Umbilical cord (tissue), 2 donors: ENCODE results near the gene MAP7. TPM values are rescaled to one million over a fixed set of nuclear protein-coding genes. Genes with fewer than 3 reads are reported as not detected.
"Not testable (repeated sequence)": the region's sequence is repeated elsewhere in the genome, so short reads cannot be mapped to it uniquely, and the experiment has no call there.

Source experiments
- DNase-seq: peaks from one replicate; pipeline ENCODE4 v3.0.0-alpha.2; 2015; ENCODE audit warnings: low spot score
- total RNA-seq: library from RNA; depleted of rRNA; stranded (reverse); fragments of >200 nt; gene quantifications from one replicate; pipeline ENCODE4 v1.2.3, GENCODE V29; 2014; ENCODE audit warnings: low replicate concordance; ENCODE audit not compliant: insufficient read depth

Gene MAP7
- total RNA-seq, 1 donor from 2014 or later: 2.6 TPM

DNA sequence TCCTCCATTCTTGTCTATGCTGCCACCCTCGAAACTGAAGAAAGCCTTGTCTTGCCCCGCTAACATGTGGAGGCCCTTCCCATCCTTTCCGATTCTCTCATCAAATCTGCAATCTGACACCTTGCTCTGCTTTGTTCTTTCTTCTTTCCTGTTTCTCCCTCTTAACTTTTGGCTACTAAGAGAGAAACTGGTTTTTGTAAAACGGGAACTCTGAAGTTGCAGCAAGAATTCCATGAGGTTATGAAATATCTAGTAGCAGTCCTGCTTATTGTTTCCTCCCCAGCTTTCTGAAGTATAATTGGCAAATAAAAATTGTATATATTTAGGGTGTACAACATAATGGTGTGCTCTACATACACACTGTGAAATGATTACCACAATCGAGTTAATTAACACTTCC lies 80.2 kb downstream of the MAP7 start:
- no peak for DNase-seq

DNA sequence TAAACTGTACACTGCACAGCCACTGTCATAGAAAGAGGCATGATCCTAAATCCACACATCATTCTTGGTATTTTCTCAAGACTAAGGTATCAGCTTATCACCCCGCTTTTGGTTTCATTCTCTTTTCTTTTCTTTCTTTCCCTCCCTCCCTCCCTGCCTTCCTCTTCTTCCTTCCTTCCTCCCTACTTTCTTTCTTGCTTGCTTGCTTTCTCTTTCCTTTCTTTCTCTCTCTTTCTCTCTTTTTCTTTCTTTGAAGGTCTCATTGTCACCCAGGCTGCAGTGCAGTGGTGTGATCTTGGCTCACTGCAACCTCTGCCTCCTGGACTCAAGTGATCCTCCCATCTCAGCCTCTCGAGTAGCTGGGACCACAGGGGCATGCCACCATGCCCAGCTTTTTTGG lies 81.1 kb downstream of the MAP7 start:
- DNase-seq: no peak

DNA sequence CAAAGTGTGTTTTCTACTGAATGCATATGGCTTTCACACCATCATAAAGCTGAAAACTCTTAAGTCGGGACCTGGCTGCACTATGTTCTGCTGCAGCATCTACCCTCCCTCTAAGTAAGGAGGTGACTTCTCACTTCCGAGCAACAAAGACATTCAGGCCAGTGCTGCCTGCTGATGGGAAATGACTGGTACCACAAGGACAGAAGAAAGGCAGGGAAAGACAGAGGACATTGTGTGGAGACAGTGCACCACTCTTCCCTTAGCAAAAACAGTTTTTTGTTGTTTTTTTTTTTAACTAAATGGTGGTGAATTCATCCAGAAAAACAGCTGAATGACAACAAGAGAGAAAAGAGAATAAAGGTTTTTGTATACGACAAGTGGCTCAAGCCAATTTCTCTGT lies 81.5 kb downstream of the MAP7 start:
- DNase-seq: no peak

DNA sequence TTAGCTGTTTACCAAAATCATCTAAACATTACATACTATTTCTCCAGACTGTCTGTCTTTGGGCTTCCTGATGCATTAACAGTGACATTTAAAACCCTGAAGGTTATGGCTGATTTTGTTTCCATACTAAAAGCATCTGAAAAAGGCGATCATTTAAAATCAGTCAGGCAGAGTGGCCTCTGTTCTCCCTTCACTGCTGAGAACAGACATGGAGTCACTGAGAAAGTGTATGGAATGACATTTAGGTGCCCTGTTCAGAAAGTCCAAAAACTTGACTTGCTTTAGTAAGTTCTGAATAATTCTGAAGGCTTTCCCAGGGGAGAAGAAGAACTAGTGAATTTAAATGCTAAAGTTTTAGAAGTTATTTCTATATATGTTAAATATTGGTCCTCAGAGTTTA lies 83.0 kb downstream of the MAP7 start:
- DNase-seq: no peak

DNA sequence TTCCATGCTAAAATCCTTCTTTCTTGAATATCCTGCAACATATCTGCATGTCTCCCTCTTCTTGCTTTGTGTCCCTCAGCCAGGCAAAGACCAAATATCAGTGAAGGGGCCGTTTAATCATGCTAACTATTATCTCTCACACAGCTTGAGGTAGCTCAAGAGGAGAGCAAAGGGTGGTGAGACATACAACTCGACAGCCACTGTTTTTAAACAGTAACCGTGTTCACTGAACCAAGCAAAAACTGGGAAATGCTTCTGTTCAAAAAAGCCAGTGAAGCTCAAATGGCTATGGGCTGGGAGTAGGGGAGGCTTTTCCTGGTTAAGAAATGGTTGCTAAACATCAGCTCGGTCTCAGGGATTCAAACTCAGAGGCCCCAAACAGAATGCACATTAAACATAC lies 83.4 kb downstream of the MAP7 start:
- DNase-seq: no peak

DNA sequence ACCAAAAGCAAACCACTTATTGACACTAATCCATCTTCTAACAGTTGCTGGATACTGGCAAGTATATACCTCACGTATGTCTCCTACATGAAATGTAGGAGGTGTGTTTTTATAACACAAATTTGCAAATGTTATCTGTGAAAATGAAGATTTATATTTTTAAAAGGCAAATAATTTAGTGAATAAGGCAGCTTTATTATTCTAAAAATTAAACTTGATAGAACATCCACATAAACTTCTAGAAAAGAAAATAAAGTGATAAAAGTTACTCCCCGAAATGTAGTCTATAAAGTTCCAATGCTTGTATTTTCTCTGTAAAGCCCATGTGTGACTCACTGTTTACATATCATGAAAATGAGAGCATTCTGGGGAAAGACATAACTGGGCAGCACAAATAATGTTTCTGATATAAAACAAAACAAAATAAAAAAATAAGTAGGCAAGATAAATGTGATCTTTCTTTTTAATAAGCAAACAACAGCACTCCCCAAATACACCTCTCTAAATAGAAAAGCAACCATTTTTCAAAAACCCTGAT lies 84.4 kb downstream of the MAP7 start:
- DNase-seq: no peak

DNA sequence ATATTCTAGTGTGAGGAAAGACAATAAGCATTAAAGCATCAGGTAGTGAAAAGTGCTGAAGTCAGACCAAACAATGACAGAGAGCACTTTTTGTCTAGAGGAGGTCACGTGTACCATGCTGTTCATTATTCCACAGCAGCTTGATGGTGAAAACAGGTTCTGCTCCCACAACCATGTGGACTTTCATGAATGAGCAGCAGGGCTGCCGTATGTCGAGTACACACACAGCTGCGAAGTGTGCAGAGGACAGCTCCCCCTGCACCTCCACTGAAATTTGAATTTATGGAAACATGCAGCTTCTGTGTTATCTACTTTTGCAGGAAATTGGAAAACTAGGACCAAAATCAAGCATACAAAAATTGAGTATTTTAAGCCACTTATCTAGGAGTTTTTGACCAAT lies 85.3 kb downstream of the MAP7 start:
- DNase-seq: no peak

DNA sequence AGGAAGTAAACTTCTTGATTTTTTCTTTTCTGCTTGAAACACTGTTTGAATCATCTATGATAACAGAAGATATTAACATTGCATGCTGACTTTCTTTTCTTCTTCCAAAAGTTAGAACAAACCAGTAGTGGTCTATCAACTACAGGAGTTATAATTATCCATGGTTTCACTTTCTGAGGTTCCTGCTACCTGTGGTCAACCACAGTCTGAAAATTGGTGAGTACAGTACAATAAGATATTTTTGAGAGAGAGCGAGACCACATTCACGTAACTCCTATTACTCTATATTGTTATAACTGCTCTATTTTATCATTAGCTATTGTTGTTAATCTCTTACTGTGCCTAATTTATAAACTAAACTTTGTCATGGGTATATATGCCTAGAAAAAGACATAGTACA lies 86.1 kb downstream of the MAP7 start:
- no peak for DNase-seq

DNA sequence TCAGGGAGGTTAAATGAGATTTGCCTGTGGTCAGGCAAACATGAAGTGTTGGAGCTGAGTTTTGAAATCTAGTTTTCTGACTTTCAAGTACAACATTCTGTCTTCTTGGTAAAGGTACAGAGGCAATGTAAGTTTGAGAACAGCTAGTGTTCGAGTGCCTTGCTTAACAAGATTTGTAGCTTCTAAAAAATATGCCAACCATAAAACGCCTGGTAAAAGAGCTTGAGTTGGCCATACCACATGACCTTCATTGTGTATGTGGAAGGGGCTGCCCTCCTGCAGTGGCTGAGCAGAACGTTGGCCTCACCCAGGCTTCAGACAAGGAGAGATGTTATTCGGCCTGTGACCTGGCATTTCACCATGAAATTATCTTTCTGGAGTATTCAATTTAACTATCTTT lies 86.5 kb downstream of the MAP7 start:
- no peak for DNase-seq

DNA sequence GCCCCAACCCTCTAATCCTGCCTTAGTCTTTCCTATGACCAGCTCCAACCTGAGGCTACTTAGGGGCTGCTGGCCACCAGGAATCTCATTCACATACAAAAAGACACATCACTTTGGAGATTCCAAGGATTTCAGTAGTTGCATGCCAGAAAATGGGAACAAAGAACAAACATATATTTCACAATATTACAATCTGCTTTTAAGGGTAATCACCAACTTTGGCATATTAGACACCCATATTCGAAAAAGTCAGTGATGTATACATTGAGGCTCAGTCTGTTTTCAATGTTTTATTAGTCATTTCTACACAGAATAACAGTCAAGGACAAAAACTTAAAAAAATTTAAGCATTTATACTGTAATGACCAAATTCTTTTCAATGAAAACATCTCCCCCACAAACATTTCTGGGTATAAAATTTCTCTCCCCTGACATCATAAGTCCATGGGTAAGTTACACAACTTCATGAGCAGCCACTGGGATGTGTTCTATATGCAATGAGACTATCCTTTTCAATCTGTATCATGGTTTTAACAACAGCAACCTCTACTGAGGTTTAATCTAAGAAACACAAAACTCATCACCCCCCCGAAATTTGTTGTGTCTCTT lies 103.5 kb downstream of the MAP7 start:
- DNase-seq: no peak

DNA sequence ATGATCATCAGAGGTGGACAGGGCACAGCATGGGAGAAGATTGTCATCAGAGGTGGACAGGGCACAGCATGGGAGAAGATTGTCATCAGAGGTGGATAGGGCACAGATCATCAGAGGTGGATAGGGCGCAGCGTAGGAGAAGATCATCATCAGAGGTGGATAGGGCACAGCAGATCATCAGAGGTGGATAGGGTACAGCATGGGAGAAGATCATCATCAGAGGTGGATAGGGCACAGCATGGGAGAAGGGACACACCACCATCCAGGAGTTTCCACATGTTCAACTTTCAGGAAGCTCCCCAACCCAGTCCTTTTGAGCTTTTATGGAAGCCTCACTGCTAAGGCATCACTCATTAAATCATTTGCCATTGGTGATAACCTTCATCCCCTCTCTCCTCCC lies 104.1 kb downstream of the MAP7 start:
- no peak for DNase-seq

DNA sequence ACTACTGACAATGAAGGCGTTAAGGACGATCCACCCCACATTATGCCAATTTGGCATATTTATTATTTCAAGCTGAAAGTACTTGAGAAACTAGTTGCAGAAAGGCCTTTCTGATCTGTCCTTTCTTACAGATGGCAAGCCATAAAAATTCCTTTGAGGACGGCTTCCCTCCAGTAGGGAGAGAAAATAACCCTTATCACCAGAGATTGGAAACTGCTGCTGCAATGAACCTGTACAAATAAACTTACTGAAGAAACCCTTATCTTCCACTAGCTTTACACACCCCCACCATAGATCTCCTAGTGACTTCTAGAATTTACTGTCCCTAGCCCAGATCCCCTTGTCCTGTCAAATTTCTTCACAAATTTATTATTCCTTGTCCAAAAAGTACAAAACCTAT lies 105.2 kb downstream of the MAP7 start:
- DNase-seq: no peak

DNA sequence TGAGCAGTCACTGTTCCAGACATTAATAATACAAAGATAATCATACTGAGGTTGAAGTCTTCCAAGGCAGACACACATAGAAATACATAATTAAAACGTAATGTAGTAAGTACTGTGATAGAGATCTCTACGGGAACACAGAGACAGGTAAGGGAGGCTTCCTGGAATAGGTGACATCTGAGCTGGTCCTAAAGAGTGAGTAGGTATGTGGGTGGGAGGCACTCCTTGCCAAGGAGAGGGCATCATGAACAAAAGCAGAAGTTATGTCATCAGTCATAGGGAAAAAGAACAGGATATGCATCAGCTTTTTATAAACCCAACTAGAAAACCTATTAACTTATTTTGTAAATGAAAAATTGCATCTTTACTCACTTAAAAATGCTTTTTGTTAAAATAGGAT lies 110.0 kb downstream of the MAP7 start:
- DNase-seq: no peak

DNA sequence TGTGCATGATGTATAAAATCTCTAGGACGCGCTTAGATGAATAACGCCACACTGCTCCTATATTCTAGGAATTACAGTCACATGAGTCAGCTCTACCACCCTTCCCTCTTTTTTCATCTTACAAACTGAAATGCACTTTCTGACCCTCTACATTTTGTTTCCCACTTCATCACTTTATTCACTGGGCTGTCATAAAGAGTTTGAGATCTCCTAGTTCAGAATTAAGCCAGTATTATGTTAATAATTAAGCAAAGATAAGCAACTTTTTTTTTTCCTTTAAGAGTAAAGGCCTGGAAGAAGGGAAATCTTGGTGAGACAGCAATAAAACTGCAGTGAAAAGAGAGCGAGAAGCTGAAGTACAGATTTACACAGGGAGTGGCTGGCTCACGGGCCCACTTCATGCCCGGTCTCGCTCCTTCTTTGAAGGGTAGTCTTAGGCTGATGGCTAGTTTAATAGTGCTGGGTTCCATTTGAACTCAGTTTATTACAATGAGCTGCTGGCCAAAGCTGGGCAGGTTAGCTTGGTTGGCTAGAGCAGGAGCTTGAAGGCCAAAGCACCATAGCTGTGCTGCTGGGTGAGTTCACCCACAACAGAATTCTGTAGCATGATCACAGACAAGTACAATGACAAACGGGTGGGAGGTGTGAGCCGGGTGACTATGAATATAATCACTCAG lies 110.6 kb downstream of the MAP7 start:
- no peak for DNase-seq

DNA sequence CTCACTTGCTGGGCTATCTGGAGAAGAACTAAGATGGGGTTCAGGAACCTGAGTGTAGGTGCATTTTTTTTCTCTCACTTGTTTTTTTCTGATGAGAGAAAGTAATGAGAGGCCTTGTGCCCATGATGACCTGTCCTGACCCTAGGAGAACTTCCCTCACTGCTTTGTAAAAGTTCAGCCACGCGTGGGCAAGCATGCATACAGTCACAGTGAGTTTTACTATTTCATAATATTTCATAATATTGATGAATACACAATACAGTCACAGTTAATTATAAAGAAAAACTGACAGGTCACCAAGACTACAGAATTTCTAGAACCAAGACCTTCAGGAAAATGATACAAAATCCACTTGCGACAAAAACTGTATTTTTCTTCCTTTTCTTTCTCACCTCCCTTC lies 111.8 kb downstream of the MAP7 start:
- no peak for DNase-seq

DNA sequence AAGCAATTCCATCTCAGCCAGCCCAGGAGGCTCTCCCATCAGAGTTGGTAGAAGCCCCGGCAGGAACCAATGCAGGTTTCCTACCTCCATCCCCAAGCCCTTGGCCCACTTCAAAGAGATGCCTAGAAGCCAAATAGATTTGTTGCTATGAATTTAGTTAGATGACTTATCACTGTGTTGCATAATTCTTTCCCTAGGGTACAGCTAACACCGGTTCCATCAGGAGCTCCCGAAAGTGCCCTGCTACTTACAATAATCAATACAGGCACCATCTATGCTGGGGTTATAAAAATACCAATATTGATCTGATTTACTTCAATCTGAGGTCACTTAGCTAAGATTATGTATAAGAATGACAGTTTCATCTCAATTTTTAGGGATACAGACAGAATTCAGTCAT lies 113.0 kb downstream of the MAP7 start:
- DNase-seq: no peak

DNA sequence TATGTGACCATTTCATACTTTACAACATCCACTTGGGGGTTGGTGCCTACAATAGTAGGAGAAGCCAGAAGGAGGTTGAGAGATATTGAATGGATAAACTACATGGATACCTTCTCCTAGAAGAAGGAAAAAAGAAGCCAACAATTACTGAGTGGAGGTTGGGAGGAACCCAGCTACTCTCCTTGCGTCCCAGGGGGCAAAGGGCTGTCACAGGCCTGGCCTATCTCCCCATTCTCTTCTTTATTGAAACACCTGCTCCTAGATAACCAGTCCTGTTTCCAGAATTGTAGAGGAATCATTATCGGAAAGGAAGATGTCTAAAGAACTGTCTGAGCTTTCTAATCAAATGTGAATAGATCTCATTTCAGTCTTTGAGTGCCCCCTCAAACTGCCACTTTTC lies 115.1 kb downstream of the MAP7 start:
- DNase-seq: no peak

DNA sequence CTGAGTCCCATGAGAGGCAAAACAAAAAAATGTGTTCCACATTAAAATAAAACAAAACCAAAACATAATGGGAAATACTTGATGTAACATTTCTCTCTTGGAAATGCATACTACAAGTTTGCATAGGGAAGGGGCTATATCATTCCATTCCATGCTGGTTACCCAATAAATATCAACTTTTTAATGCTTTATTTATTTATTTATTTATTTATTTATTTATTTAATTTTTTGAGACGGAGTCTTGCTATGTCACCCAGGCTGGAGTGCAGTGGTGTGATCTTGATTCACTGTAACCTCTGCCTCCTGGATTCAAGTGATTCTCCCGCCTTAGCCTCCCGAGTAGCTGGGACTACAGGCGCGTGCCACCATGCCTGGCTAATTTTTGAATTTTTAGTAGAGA lies 118.9 kb downstream of the MAP7 start:
- DNase-seq: not testable (repeated sequence)

DNA sequence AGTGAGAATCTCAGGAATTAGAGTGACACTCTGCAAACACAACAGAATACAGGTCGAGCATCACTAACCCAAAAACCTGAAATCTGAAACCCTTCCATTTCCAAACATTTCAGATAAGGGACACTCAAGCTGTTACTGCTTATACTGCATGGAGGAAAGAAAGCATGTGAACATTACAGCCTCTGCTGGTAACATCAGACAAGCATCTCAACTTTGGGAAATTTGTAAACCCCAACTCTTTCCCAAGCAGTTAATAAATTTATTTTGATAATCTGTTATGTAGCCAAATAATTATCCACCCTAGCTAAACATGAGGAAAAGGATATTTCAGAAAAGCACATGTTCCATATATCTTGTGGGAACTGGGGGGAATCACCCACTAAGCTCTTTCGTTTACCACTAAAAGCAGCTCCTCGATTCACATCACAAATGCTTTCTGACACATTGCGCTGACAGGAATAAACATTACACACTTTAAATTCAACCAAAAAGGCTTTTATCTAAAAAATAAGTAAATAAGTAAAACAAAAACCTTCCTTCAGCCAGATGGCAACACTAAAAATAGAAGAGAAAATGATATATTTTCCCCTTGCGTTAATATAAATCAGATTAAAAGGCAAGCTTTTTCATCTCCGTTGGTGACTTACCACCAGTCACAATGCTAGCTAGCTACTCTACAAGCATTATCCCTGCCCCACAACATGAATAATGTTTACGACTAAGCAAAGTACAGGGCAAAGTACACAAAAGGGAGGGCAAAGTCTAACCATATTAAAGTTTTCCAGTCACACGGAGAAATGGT lies 120.8 kb downstream of the MAP7 start:
- DNase-seq: no peak

DNA sequence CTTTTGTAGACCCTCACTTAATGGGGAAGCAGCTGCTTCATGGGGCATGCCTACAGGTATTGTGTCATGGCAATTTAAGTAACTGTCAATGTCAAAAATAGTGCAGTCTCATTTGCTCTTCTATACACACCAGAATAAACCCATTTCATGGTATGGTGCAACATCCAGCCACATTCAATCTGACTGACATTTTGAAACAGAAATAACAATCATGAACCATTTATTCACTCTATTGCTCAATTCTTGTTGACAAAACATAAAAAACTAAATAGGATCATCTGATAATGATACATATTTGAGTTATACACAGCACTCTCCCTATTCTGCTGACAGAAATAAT lies 122.9 kb downstream of the MAP7 start:
- DNase-seq: no peak

DNA sequence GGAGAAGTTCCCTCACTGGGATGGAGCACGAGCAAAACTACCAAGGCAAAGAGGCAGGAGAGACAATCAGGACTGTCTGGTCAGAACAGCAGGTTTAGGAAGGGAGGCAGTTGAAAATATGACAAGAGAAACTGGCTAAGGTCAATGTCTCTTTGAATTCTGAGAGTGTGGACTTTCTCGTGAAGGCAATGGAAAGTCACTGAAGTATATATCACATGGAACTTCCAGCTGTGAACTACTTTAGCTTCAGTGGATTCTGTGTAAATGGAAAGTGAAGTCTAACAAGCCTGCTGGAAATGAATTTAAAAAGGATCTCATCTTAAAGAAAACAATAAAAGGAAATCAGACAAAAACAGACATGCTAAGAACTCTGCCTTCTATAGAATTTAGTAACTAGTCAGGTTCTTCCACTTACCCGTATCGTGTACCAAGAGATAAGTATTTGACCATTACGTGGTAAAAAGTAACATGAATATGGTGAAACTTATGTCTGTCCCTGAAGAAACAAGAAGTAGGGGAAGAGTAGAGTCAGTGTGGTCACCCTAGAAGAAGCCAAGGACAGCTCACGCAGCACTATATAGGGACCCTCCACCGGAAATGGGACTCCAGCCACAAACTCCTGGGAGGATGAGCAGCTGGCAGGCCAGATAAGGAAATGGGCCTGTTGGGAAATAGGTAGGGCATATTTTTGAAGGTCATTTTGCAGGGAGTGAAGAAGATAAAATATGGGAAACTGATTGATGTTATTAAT lies 123.4 kb downstream of the MAP7 start:
- no peak for DNase-seq

DNA sequence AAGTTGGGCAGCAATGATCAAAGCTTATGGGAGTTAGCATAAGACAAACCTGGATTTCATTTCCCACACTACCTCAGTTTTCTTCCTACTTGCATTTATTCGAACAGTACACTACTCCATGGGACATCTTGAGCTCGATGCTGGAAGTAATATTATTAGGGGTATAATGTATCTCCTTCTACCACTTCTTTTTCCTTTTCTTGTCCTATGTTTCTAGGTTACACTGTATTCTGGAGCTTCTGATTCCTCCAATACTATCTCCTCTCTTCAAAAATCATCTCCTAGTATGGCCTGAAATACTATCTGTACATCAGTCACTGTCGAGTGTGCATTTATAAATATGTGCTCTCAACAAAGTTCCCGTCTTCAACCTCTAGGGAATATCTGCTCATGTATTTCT lies 124.4 kb downstream of the MAP7 start:
- no peak for DNase-seq
